Muscle of arm (tissue), 12 donors: ENCODE results near the gene TOMM40L. TPM values are rescaled to one million over a fixed set of nuclear protein-coding genes. Genes with fewer than 3 reads are reported as not detected.
"Not testable (repeated sequence)": the region's sequence is repeated elsewhere in the genome, so short reads cannot be mapped to it uniquely, and the experiment has no call there.

Experiments
- DNase-seq: peaks from one replicate; pipeline ENCODE4 v3.0.0-alpha.2; 2013
- polyA plus RNA-seq, 12 donors: library from polyadenylated mRNA; unstranded; fragments of 120-200 nt; gene quantifications; one replicate each; pipeline ENCODE4 v1.2.1, GENCODE V29; 2013; ENCODE audit not compliant: insufficient read length in 12 of 12

TOMM40L gene
- polyA plus RNA-seq, 12 donors, result 7.2 to 40.3 (median 9.4) TPM; not detected in 1

GRCh38 chr1:161251579-161251978 lies 25.7 kb downstream of the TOMM40L start:
- DNase-seq, result no peak

GRCh38 chr1:161255302-161255701 lies 29.4 kb downstream of the TOMM40L start:
- DNase-seq, result not testable (repeated sequence)

- DNase-seq, result not testable (repeated sequence)
These were observed 30.2 kb downstream of the TOMM40L start for GRCh38 chr1:161255955-161256520.

- not testable (repeated sequence) for DNase-seq
These were observed 31.2 kb downstream of the TOMM40L start for GRCh38 chr1:161257109-161257508.

- DNase-seq, result peak; percentile 20
These were observed 32.8 kb downstream of the TOMM40L start, which contains the start of gene PCP4L1 for GRCh38 chr1:161258439-161259344. Gene PCP4L1 (plus strand): TSS chr1:161258745. CDS start chr1:161258975, 230 bp downstream.

GRCh38 chr1:161259345-161259702 lies 33.5 kb downstream of the TOMM40L start:
- no peak for DNase-seq

- no peak for DNase-seq
These were observed 33.9 kb downstream of the TOMM40L start for GRCh38 chr1:161259765-161260164.

GRCh38 chr1:161260376-161261260 lies 34.8 kb downstream of the TOMM40L start:
- DNase-seq, result no peak

- no peak for DNase-seq
These were observed 35.7 kb downstream of the TOMM40L start for GRCh38 chr1:161261261-161262235.

- no peak for DNase-seq
These were observed 39.4 kb downstream of the TOMM40L start for GRCh38 chr1:161265305-161265704.

- no peak for DNase-seq
These were observed 40.3 kb downstream of the TOMM40L start for GRCh38 chr1:161266202-161266601.

GRCh38 chr1:161266836-161267235 lies 41.0 kb downstream of the TOMM40L start:
- no peak for DNase-seq

- no peak for DNase-seq
These were observed 41.5 kb downstream of the TOMM40L start for GRCh38 chr1:161267321-161267720.

GRCh38 chr1:161273402-161273801 lies 47.5 kb downstream of the TOMM40L start:
- DNase-seq, result no peak

- no peak for DNase-seq
These were observed 49.0 kb downstream of the TOMM40L start for GRCh38 chr1:161274874-161275273.

Other genes starting within 250 kb of the TOMM40L start
- 10 to 100 TPM in 11 of 12 donors, not detected in 1; 11.5 to 40.4 (median 16.3) TPM for gene F11R, start 204.9 kb upstream of the TOMM40L start, polyA plus RNA-seq
- gene TSTD1, start 187.1 kb upstream of the TOMM40L start, polyA plus RNA-seq, result 10 to 100 TPM in 11 of 12 donors, not detected in 1; 18.6 to 33.2 (median 23.2) TPM
- 10 to 100 TPM in 11 of 12 donors, not detected in 1; 24.8 to 51.5 (median 33.4) TPM for gene USF1, start 180.1 kb upstream of the TOMM40L start, polyA plus RNA-seq
- gene ARHGAP30, start 156.2 kb upstream of the TOMM40L start, polyA plus RNA-seq, result 10 to 100 TPM in 1 of 12 donors, 1 to 10 TPM in 10, not detected in 1; 1.8 to 12.9 (median 2.9) TPM
- gene NECTIN4, start 136.5 kb upstream of the TOMM40L start, polyA plus RNA-seq, result 10 to 100 TPM in 2 of 12 donors, 1 to 10 TPM in 1, under 1 TPM in 5, not detected in 4; 0.04 to 28.3 (median 0.19) TPM
- gene KLHDC9, start 127.7 kb upstream of the TOMM40L start, polyA plus RNA-seq, result 1 to 10 TPM in 4 of 12 donors, under 1 TPM in 5, not detected in 3; 0.32 to 1.7 (median 0.73) TPM
- gene PFDN2, start 108.0 kb upstream of the TOMM40L start, polyA plus RNA-seq, result 10 to 100 TPM in 11 of 12 donors, not detected in 1; 51.9 to 78.1 (median 63.6) TPM
- gene NIT1, start 108.0 kb upstream of the TOMM40L start, polyA plus RNA-seq, result 10 to 100 TPM in 11 of 12 donors, not detected in 1; 25.2 to 35.4 (median 30.8) TPM
- 10 to 100 TPM in 11 of 12 donors, not detected in 1; 36.3 to 54.8 (median 45.0) TPM for gene DEDD, start 93.4 kb upstream of the TOMM40L start, polyA plus RNA-seq
- 100 to 1,000 TPM in 8 of 12 donors, 10 to 100 TPM in 3, not detected in 1; 90.7 to 129 (median 108) TPM for gene UFC1, start 72.1 kb upstream of the TOMM40L start, polyA plus RNA-seq
- gene USP21, start 66.6 kb upstream of the TOMM40L start, polyA plus RNA-seq, result 10 to 100 TPM in 11 of 12 donors, not detected in 1; 20.4 to 33.1 (median 29.1) TPM
- 10 to 100 TPM in 11 of 12 donors, not detected in 1; 14.1 to 38.7 (median 23.6) TPM for gene PPOX, start 59.6 kb upstream of the TOMM40L start, polyA plus RNA-seq
- gene B4GALT3, start 48.6 kb upstream of the TOMM40L start, polyA plus RNA-seq, result 10 to 100 TPM in 11 of 12 donors, not detected in 1; 18.8 to 41.2 (median 24.5) TPM
- 10 to 100 TPM in 8 of 12 donors, 1 to 10 TPM in 3, not detected in 1; 7.2 to 14.7 (median 10.8) TPM for gene ADAMTS4, start 27.0 kb upstream of the TOMM40L start, polyA plus RNA-seq
- gene NDUFS2, start 23.7 kb upstream of the TOMM40L start, polyA plus RNA-seq, result 100 to 1,000 TPM in 10 of 12 donors, 10 to 100 TPM in 1, not detected in 1; 92.6 to 165 (median 136) TPM
- gene FCER1G, start 10.8 kb upstream of the TOMM40L start, polyA plus RNA-seq, result 10 to 100 TPM in 10 of 12 donors, not detected in 2; 12.5 to 37.0 (median 18.9) TPM
- 10 to 100 TPM in 1 of 12 donors, 1 to 10 TPM in 6, under 1 TPM in 2, not detected in 3; 0.57 to 57.1 (median 1.4) TPM for gene APOA2, start 2.4 kb upstream of the TOMM40L start, polyA plus RNA-seq
- 1 to 10 TPM in 5 of 12 donors, under 1 TPM in 5, not detected in 2; 0.40 to 2.1 (median 1.1) TPM for gene NR1I3, start 12.1 kb downstream of the TOMM40L start, polyA plus RNA-seq
- 1 to 10 TPM in 1 of 12 donors, under 1 TPM in 8, not detected in 3; 0.14 to 1.0 (median 0.38) TPM for gene PCP4L1, start 32.7 kb downstream of the TOMM40L start, polyA plus RNA-seq
- 10 to 100 TPM in 8 of 12 donors, 1 to 10 TPM in 3, not detected in 1; 5.7 to 39.9 (median 13.9) TPM for gene MPZ, start 83.9 kb downstream of the TOMM40L start, polyA plus RNA-seq
- 100 to 1,000 TPM in 11 of 12 donors, 10 to 100 TPM in 1; 91.3 to 429 (median 132) TPM for gene SDHC, start 88.3 kb downstream of the TOMM40L start, polyA plus RNA-seq
- 1 to 10 TPM in 4 of 12 donors, under 1 TPM in 2, not detected in 6; 0.73 to 1.5 (median 1.3) TPM for gene CFAP126, start 141.8 kb downstream of the TOMM40L start, polyA plus RNA-seq